Measurements from ENCODE around the gene EMC6. TPM values are rescaled to one million over a fixed set of nuclear protein-coding genes. Genes with fewer than 3 reads are reported as not detected.

Gene EMC6
- total RNA-seq, 1 experiment from 2014 or later, result 38.2 TPM

DNA sequence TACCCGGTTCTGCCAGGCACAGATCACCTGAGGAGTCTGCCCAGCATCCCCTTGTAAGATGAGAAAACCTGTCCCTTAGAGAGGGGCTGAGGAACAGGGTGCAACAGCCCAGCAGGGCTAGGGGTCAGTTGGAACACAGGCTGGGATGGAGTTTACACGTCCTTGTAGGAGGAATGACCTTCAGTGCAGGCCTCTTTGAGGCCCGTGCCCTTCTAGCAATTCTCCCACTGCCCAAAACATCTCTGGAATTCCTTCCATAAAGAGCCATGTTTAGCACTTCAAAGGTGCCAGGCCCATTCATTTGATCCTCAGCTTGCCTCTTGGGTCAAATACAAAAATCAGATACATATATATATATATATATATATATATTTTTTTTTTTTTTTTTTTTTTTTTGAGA lies 27.6 kb upstream of the EMC6 start:
- CTCF ChIA-PET, result no interaction called here
- Mint-ChIP-seq H3K27ac (ENCODE audit: unreplicated experiment) (no peak overlapping the region), H3K4me1 (ENCODE audit: low read depth, unreplicated experiment) (no peaks in the 10 kb centered on the region), H3K36me3 (ENCODE audit: insufficient read depth, unreplicated experiment) (peaks cover 26% of the 10 kb centered on the region), H3K9me3 (ENCODE audit: low read depth, unreplicated experiment) (no peaks in the 10 kb centered on the region), H3K27me3 (ENCODE audit: unreplicated experiment) (no peaks in the 10 kb centered on the region), H3K4me3 (ENCODE audit: low read depth, unreplicated experiment) (no peak overlapping the region)
- no peak for DNase-seq
- BruUV-seq (replicated peaks), result no TSS peak
- intact Hi-C loops (cut with micrococcal nuclease; ENCODE audit: unreplicated experiment), result no loop called here
- TF ChIP-seq, protein P1, sequence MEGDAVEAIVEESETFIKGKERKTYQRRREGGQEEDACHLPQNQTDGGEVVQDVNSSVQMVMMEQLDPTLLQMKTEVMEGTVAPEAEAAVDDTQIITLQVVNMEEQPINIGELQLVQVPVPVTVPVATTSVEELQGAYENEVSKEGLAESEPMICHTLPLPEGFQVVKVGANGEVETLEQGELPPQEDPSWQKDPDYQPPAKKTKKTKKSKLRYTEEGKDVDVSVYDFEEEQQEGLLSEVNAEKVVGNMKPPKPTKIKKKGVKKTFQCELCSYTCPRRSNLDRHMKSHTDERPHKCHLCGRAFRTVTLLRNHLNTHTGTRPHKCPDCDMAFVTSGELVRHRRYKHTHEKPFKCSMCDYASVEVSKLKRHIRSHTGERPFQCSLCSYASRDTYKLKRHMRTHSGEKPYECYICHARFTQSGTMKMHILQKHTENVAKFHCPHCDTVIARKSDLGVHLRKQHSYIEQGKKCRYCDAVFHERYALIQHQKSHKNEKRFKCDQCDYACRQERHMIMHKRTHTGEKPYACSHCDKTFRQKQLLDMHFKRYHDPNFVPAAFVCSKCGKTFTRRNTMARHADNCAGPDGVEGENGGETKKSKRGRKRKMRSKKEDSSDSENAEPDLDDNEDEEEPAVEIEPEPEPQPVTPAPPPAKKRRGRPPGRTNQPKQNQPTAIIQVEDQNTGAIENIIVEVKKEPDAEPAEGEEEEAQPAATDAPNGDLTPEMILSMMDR (IDR thresholded peaks at IDR 0.05; ENCODE audit: unreplicated experiment), result no peak

DNA sequence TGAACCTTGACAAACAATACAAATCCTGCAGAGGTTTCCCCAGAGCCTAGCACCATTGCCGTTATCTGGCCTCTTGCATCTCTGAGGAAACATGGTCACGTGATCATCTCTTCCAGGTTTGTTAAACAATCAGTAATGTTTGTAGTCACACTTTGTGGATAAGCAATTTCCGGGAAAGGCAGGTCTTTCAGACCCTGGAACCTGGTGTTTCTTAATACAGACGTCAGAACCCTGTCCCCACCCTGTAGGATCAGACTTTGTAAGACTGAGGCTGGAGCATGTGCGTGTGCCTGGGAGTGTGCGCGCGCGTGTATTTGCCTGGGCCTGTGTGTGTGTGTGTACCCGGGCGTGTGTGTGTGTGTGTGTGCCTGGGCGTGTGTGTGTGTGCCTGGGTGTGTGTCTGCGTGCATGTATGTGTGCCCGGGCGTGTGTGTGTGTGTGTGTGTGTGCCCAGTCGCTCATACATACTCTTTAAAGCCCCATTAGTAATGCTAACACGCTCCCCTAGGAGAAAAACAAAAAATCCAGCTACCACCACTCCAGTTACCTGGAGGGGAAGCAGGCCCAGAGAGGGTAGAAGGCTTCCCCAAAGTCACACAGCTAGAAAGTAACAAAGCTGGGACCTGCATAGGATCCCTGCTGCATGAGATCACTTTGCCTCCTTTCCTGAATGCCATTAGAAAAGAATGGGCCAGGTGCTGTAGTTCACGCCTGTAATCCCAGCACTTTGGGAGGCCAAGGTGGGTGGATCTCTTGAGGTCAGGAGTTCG lies 26.7 kb upstream of the EMC6 start:
- intact Hi-C loops (cut with micrococcal nuclease; ENCODE audit: unreplicated experiment), result no loop called here
- no peaks in the 10 kb centered on the region for H3K4me1 Mint-ChIP-seq (ENCODE audit: low read depth, unreplicated experiment)

DNA sequence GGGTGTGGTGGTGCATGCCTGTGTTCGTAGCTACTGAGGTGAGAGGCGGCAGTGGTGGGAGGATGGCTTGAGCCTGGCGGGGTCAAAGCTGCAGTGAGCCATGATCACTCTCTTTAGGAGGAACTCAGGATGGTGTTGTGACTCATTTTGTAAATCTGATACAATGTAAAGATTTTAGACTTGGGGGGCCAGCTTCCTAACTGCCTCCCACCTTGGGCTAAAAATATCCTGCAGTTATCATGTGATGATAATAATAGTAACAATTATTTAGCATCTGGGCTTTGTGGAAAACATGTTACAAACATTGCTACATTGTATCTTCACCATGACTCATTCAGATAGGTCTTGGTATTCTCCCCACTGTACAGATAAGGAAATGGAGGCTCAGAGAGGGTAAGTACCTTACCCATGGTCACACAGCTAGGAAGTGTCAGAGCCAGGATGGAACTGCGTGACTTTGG lies 24.7 kb upstream of the EMC6 start:
- Mint-ChIP-seq H3K4me3 (ENCODE audit: low read depth, unreplicated experiment) (no peak overlapping the region), H3K4me1 (ENCODE audit: low read depth, unreplicated experiment) (no peaks in the 10 kb centered on the region), H3K27ac (ENCODE audit: unreplicated experiment) (no peak overlapping the region), H3K27me3 (ENCODE audit: unreplicated experiment) (no peaks in the 10 kb centered on the region), H3K9me3 (ENCODE audit: low read depth, unreplicated experiment) (no peaks in the 10 kb centered on the region), H3K36me3 (ENCODE audit: insufficient read depth, unreplicated experiment) (peaks cover 14% of the 10 kb centered on the region)
- TF ChIP-seq, protein P1 (IDR thresholded peaks at IDR 0.05; ENCODE audit: unreplicated experiment), result no peak
- CTCF ChIA-PET, result interaction anchor here (0.5 kb wide), 1 partner anchor 32 kb away, joined by 8 read pairs; no protein-coding TSS in a partner anchor
- no TSS peak for BruUV-seq (replicated peaks)
- DNase-seq, result no peak
- intact Hi-C loops (cut with micrococcal nuclease; ENCODE audit: unreplicated experiment), result no loop called here

More for the DNA sequence above, 26.7 kb upstream of the EMC6 start:
- DNase-seq, result no peak
- H3K4me3 Mint-ChIP-seq (ENCODE audit: low read depth, unreplicated experiment), result no peak overlapping the region
- CTCF ChIA-PET, result no interaction called here
- no peaks in the 10 kb centered on the region for H3K9me3 Mint-ChIP-seq (ENCODE audit: low read depth, unreplicated experiment)
- no TSS peak for BruUV-seq (replicated peaks)
- H3K27me3 Mint-ChIP-seq (ENCODE audit: unreplicated experiment), result no peaks in the 10 kb centered on the region
- no peak overlapping the region for H3K27ac Mint-ChIP-seq (ENCODE audit: unreplicated experiment)
- peaks cover 17% of the 10 kb centered on the region for H3K36me3 Mint-ChIP-seq (ENCODE audit: insufficient read depth, unreplicated experiment)
- TF ChIP-seq, protein P1 (IDR thresholded peaks at IDR 0.05; ENCODE audit: unreplicated experiment), result no peak

DNA sequence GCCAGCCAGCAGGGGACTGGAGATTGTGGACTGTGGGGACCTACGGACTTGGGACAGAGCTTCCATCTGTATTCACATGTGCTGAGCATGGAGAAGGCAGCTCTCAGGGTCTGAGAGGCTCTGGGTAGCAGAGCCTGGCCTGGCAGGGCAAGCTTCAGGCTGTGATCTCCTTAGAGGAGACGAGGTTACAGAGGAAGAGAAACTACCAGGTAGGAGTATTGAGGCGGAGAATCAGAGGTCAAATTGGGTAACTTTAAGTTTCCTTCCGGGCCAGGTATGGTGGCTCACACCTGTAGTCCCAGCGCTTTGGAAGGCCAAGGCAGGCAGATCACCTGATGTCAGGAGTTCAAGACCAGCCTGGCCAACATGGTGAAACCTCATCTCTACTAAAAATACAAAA lies 23.3 kb upstream of the EMC6 start:
- H3K27me3 Mint-ChIP-seq (ENCODE audit: unreplicated experiment), result no peaks in the 10 kb centered on the region
- intact Hi-C loops (cut with micrococcal nuclease; ENCODE audit: unreplicated experiment), result loop anchor here (5.0 kb wide), 1 partner anchor 598 kb away; no protein-coding TSS in a partner anchor

More for the DNA sequence above, 23.3 kb upstream of the EMC6 start:
- no peaks in the 10 kb centered on the region for H3K4me1 Mint-ChIP-seq (ENCODE audit: low read depth, unreplicated experiment)
- H3K36me3 Mint-ChIP-seq (ENCODE audit: insufficient read depth, unreplicated experiment), result peaks cover 14% of the 10 kb centered on the region
- no peak for DNase-seq
- no peak overlapping the region for H3K27ac Mint-ChIP-seq (ENCODE audit: unreplicated experiment)
- CTCF ChIA-PET, result no interaction called here
- H3K4me3 Mint-ChIP-seq (ENCODE audit: low read depth, unreplicated experiment), result no peak overlapping the region
- no TSS peak for BruUV-seq (replicated peaks)
- no peaks in the 10 kb centered on the region for H3K9me3 Mint-ChIP-seq (ENCODE audit: low read depth, unreplicated experiment)
- TF ChIP-seq, protein P1 (IDR thresholded peaks at IDR 0.05; ENCODE audit: unreplicated experiment), result no peak
